Measurements from ENCODE around the gene LYRM2. TPM values are rescaled to one million over a fixed set of nuclear protein-coding genes. Genes with fewer than 3 reads are reported as not detected.

LYRM2 gene
- total and polyA plus RNA-seq, 9 of the 15 experiments (the other 6 are each of a cell fraction or from before 2014, with no cell fraction given), result 13.9 to 115 (median 42.9) TPM

DNA sequence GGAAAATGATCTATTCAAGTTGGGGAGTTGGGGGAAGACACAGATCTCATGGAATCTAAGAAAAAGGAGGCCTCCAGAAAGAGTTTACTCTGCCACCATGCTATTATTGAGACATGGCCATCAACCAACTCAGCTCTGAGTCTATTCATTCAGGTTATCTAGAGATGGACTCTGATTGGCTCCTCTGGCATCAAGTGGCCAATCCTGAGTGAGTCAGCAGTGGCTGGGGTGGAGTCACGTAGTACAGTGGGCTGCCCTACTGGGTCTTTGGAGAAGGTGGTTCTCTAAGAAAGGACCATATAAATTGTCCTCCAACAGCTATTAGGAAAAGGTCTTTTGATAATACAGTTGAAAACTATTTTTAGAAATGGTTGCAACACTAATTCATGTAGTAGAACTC, 42.1 kb downstream of the LYRM2 start:
- no peak for TF ChIP-seq ZNF263 (CRISPR knock-in tag; IDR thresholded peaks at IDR 0.05; ENCODE audit: borderline replicate concordance)
- TF ChIP-seq, protein P1, sequence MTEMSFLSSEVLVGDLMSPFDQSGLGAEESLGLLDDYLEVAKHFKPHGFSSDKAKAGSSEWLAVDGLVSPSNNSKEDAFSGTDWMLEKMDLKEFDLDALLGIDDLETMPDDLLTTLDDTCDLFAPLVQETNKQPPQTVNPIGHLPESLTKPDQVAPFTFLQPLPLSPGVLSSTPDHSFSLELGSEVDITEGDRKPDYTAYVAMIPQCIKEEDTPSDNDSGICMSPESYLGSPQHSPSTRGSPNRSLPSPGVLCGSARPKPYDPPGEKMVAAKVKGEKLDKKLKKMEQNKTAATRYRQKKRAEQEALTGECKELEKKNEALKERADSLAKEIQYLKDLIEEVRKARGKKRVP (CRISPR knock-in tag; IDR thresholded peaks at IDR 0.05), result no peak
- TF ChIP-seq MAZ (CRISPR knock-in tag; conservative IDR thresholded peaks at IDR 0.05 in 1 of 2, IDR thresholded peaks at IDR 0.05 in 1 of 2), result no peak
- TF ChIP-seq, protein P2, sequence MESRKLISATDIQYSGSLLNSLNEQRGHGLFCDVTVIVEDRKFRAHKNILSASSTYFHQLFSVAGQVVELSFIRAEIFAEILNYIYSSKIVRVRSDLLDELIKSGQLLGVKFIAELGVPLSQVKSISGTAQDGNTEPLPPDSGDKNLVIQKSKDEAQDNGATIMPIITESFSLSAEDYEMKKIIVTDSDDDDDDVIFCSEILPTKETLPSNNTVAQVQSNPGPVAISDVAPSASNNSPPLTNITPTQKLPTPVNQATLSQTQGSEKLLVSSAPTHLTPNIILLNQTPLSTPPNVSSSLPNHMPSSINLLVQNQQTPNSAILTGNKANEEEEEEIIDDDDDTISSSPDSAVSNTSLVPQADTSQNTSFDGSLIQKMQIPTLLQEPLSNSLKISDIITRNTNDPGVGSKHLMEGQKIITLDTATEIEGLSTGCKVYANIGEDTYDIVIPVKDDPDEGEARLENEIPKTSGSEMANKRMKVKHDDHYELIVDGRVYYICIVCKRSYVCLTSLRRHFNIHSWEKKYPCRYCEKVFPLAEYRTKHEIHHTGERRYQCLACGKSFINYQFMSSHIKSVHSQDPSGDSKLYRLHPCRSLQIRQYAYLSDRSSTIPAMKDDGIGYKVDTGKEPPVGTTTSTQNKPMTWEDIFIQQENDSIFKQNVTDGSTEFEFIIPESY (CRISPR knock-in tag; IDR thresholded peaks at IDR 0.05), result no peak
- intact Hi-C loops (cut with micrococcal nuclease), result loop anchor here (5.0 kb wide), 1 partner anchor 164 kb away; the partner anchor contains the start of gene ANKRD6
- H3K9me1 ChIP-seq (ENCODE audit: control insufficient read depth, insufficient read depth, low read length), result peaks cover 3% of the 10 kb centered on the region
- peak in 3 of 4 experiments; percentile 10 to 33 (median 17) for DNase-seq (ENCODE audit: extremely low read depth in 1 of 4, low spot score in 3 of 4)
- H3K79me2 ChIP-seq (ENCODE audit: control insufficient read depth, insufficient read depth, low read length), result no peaks in the 10 kb centered on the region
- ATAC-seq, result peak; percentile 75
- no peak overlapping the region for H3K4me3 ChIP-seq
- CTCF ChIA-PET (ENCODE audit: low intra/inter-chr PET ratio), result no interaction called here
- H3K4me2 ChIP-seq (ENCODE audit: insufficient read depth, low read length), result no peak overlapping the region
- H3K36me3 ChIP-seq (ENCODE audit: control insufficient read depth, insufficient read depth, low read length), result no peaks in the 10 kb centered on the region
- no peaks in the 10 kb centered on the region for H4K20me1 ChIP-seq (replicated peaks; ENCODE audit: control insufficient read depth, insufficient read depth, low read length)
- no peak for FAIRE-seq
- no peak overlapping the region for H3K9ac ChIP-seq (ENCODE audit: insufficient read depth in 1 of 2, low read depth in 2 of 2, low read length in 2 of 2)
- H3K27me3 ChIP-seq (ENCODE audit: control insufficient read depth in 2 of 2, insufficient read depth in 2 of 2, low read length in 2 of 2), result peaks cover 0 to 23% of the 10 kb centered on the region in 2 experiments; a peak in 3 of 5 replicates
- no peak overlapping the region for H2AFZ ChIP-seq (ENCODE audit: low read depth, low read length)
- BruUV-seq (replicated peaks), result no TSS peak
- no peaks in the 10 kb centered on the region for H3K4me1 ChIP-seq (replicated peaks in 1 of 2; ENCODE audit: control insufficient read depth in 2 of 2, insufficient read depth in 2 of 2, low read length in 2 of 2)
- no peak overlapping the region for H3K27ac ChIP-seq (ENCODE audit: extremely low read depth, low read depth, low read length)
- no peaks in the 10 kb centered on the region for H3K9me3 ChIP-seq (replicated peaks; ENCODE audit: control insufficient read depth, insufficient read depth, low read depth, low read length)
- in situ Hi-C loops (cut with MboI), result no loop called here
- POLR2A ChIA-PET, result no interaction called here
- WGBS (ENCODE audit: insufficient coverage, low coverage, missing lambda C conversion rate), result 0% methylated on average over 1 of the region's 1 CpG

All from K562 (cell line).